SU-DHL-6 (cell line): ENCODE measurements around the gene SDK1.

Experiments
- EZH2phosphoT487 ChIP-seq: fragments of 200-600 bp; sonication (generic), shearing (Covaris generic); conservative IDR thresholded peaks from 2 replicates; pipeline ENCODE4 v1.6.1; 2018; ENCODE audit warnings: mild to moderate bottlenecking, antibody characterized with exemption, low read length, moderate library complexity, mixed read lengths
- TF ChIP-seq, protein P1 (sequence below): fragments of 200-600 bp; sonication (generic); IDR thresholded peaks from one replicate; pipeline ENCODE4 v1.5.1; 2017; ENCODE audit warnings: antibody characterized with exemption, mild to moderate bottlenecking, low read length, moderate library complexity; ENCODE audit not compliant: insufficient read depth, poor library complexity, severe bottlenecking

DNA sequence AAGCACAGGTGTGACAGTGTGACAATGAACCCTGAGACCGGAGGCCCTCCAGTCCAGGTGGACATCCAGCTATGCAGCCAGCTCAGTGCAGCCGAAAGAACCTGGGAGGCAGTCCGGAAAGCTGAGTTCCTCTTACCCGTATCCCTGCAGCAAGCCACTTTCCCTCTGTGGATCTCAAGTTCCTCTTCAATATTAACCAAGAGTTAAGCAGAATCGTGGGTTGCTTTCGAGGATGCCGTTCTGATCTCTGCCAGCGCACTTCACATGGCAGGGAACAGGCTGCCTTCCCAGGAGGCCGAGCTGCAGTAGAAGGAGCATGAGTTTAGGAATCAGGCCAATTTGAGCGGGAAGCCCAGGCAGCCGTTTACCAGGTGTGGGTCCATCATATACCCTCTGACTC, 591.6 kb downstream of the SDK1 start:
- TF ChIP-seq, protein P1, sequence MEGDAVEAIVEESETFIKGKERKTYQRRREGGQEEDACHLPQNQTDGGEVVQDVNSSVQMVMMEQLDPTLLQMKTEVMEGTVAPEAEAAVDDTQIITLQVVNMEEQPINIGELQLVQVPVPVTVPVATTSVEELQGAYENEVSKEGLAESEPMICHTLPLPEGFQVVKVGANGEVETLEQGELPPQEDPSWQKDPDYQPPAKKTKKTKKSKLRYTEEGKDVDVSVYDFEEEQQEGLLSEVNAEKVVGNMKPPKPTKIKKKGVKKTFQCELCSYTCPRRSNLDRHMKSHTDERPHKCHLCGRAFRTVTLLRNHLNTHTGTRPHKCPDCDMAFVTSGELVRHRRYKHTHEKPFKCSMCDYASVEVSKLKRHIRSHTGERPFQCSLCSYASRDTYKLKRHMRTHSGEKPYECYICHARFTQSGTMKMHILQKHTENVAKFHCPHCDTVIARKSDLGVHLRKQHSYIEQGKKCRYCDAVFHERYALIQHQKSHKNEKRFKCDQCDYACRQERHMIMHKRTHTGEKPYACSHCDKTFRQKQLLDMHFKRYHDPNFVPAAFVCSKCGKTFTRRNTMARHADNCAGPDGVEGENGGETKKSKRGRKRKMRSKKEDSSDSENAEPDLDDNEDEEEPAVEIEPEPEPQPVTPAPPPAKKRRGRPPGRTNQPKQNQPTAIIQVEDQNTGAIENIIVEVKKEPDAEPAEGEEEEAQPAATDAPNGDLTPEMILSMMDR, result no peak
- no peak for TF ChIP-seq EZH2phosphoT487
